NB4 (cell line): ENCODE measurements around the gene POLR1B.

ENCODE experiments used
- MYC ChIP-seq: IDR thresholded peaks from 2 replicates; pipeline ENCODE4 v1.6.1; 2011; ENCODE audit warnings: low read depth, low read length
- TF ChIP-seq, protein P1 (sequence below): IDR thresholded peaks from one replicate; pipeline ENCODE4 v1.5.1; 2012; ENCODE audit warnings: low read depth, low read length
- TF ChIP-seq, protein P2 (sequence below): IDR thresholded peaks from 2 replicates; pipeline ENCODE4 v1.6.1; 2011; ENCODE audit warnings: low read depth, low read length

GRCh38 chr2:112622528-112622849, 80.2 kb downstream of the POLR1B start:
- TF ChIP-seq, protein P1, sequence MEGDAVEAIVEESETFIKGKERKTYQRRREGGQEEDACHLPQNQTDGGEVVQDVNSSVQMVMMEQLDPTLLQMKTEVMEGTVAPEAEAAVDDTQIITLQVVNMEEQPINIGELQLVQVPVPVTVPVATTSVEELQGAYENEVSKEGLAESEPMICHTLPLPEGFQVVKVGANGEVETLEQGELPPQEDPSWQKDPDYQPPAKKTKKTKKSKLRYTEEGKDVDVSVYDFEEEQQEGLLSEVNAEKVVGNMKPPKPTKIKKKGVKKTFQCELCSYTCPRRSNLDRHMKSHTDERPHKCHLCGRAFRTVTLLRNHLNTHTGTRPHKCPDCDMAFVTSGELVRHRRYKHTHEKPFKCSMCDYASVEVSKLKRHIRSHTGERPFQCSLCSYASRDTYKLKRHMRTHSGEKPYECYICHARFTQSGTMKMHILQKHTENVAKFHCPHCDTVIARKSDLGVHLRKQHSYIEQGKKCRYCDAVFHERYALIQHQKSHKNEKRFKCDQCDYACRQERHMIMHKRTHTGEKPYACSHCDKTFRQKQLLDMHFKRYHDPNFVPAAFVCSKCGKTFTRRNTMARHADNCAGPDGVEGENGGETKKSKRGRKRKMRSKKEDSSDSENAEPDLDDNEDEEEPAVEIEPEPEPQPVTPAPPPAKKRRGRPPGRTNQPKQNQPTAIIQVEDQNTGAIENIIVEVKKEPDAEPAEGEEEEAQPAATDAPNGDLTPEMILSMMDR = no peak
- TF ChIP-seq, protein P2, sequence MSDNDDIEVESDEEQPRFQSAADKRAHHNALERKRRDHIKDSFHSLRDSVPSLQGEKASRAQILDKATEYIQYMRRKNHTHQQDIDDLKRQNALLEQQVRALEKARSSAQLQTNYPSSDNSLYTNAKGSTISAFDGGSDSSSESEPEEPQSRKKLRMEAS = no peak
- no peak for TF ChIP-seq MYC
